Measurements from ENCODE around the gene PPP1R18. TPM values are rescaled to one million over a fixed set of nuclear protein-coding genes. Genes with fewer than 3 reads are reported as not detected.

The PPP1R18 gene
- total RNA-seq, 1 donor from 2014 or later: 23.5 TPM

GRCh38 chr6:30688569-30688968 is 2.1 kb upstream of the PPP1R18 start:
- Histone ChIP-seq H3K27ac (ENCODE audit: low read depth, low read length) (peak overlapping the region; percentile 99), H3K4me3 (ENCODE audit: low read length in 3 of 3) (peak overlapping the region; percentile 80 to 92 (median 85)), H3K27me3 (ENCODE audit: control insufficient read depth in 3 of 3, insufficient read depth in 3 of 3, low read length in 3 of 3) (no peaks in the 10 kb centered on the region), H3K4me1 (ENCODE audit: control insufficient read depth in 3 of 3, insufficient read depth in 3 of 3, low read length in 3 of 3) (peaks cover 43 to 56% (median 52%) of the 10 kb centered on the region in 3 donors), H3K36me3 (ENCODE audit: control insufficient read depth in 3 of 3, insufficient read depth in 3 of 3, low read length in 3 of 3) (peaks cover 0 to 2% (median 0%) of the 10 kb centered on the region in 3 donors), H3K9ac (ENCODE audit: low read depth in 1 of 3, low read length in 3 of 3) (peak overlapping the region in 2 of 3 donors; percentile 92 to 94), H3K9me3 (ENCODE audit: control insufficient read depth in 3 of 3, low read length in 3 of 3) (no peaks in the 10 kb centered on the region)

- Histone ChIP-seq H3K4me1 (ENCODE audit: control insufficient read depth in 3 of 3, insufficient read depth in 3 of 3, low read length in 3 of 3) (peaks cover 46 to 63% (median 59%) of the 10 kb centered on the region in 3 donors), H3K36me3 (ENCODE audit: control insufficient read depth in 3 of 3, insufficient read depth in 3 of 3, low read length in 3 of 3) (peaks cover 0 to 2% (median 0%) of the 10 kb centered on the region in 3 donors), H3K9ac (ENCODE audit: low read depth in 1 of 3, low read length in 3 of 3) (peak overlapping the region; percentile 92 to 94 (median 94)), H3K9me3 (ENCODE audit: control insufficient read depth in 3 of 3, low read length in 3 of 3) (no peaks in the 10 kb centered on the region), H3K4me3 (ENCODE audit: low read length in 3 of 3) (peak overlapping the region; percentile 80 to 92 (median 85)), H3K27me3 (ENCODE audit: control insufficient read depth in 3 of 3, insufficient read depth in 3 of 3, low read length in 3 of 3) (no peaks in the 10 kb centered on the region), H3K27ac (ENCODE audit: low read depth, low read length) (peak overlapping the region; percentile 99)
These were observed 1.4 kb upstream of the PPP1R18 start for GRCh38 chr6:30687659-30688431.

GRCh38 chr6:30686908-30687658 is 638 bp upstream of the PPP1R18 start:
- H3K9ac ChIP-seq (ENCODE audit: low read depth in 1 of 3, low read length in 3 of 3): peak overlapping the region; percentile 92 to 94 (median 94)
- no peaks in the 10 kb centered on the region for H3K9me3 ChIP-seq (ENCODE audit: control insufficient read depth in 3 of 3, low read length in 3 of 3)
- peaks cover 0 to 2% (median 0%) of the 10 kb centered on the region in 3 donors for H3K36me3 ChIP-seq (ENCODE audit: control insufficient read depth in 3 of 3, insufficient read depth in 3 of 3, low read length in 3 of 3)
- peaks cover 50 to 71% (median 62%) of the 10 kb centered on the region in 3 donors for H3K4me1 ChIP-seq (ENCODE audit: control insufficient read depth in 3 of 3, insufficient read depth in 3 of 3, low read length in 3 of 3)
- peak overlapping the region; percentile 80 to 92 (median 85) for H3K4me3 ChIP-seq (ENCODE audit: low read length in 3 of 3)
- peak overlapping the region; percentile 99 for H3K27ac ChIP-seq (ENCODE audit: low read depth, low read length)
- no peaks in the 10 kb centered on the region for H3K27me3 ChIP-seq (ENCODE audit: control insufficient read depth in 3 of 3, insufficient read depth in 3 of 3, low read length in 3 of 3)

GRCh38 chr6:30685157-30686008 is 1.1 kb downstream of the PPP1R18 start:
- H3K4me1 ChIP-seq (ENCODE audit: control insufficient read depth in 3 of 3, insufficient read depth in 3 of 3, low read length in 3 of 3): peaks cover 53 to 77% (median 54%) of the 10 kb centered on the region in 3 donors
- no peaks in the 10 kb centered on the region for H3K9me3 ChIP-seq (ENCODE audit: control insufficient read depth in 3 of 3, low read length in 3 of 3)
- H3K9ac ChIP-seq (ENCODE audit: low read depth in 1 of 3, low read length in 3 of 3): peak overlapping the region; percentile 81 to 94 (median 92)
- H3K27me3 ChIP-seq (ENCODE audit: control insufficient read depth in 3 of 3, insufficient read depth in 3 of 3, low read length in 3 of 3): no peaks in the 10 kb centered on the region
- H3K27ac ChIP-seq (ENCODE audit: low read depth, low read length): peak overlapping the region; percentile 99
- peak overlapping the region; percentile 89 to 92 (median 91) for H3K4me3 ChIP-seq (ENCODE audit: low read length in 3 of 3)
- peaks cover 0 to 3% (median 0%) of the 10 kb centered on the region in 3 donors for H3K36me3 ChIP-seq (ENCODE audit: control insufficient read depth in 3 of 3, insufficient read depth in 3 of 3, low read length in 3 of 3)

GRCh38 chr6:30684386-30685156 is 1.9 kb downstream of the PPP1R18 start:
- H3K27me3 ChIP-seq (ENCODE audit: control insufficient read depth in 3 of 3, insufficient read depth in 3 of 3, low read length in 3 of 3): no peaks in the 10 kb centered on the region
- H3K36me3 ChIP-seq (ENCODE audit: control insufficient read depth in 3 of 3, insufficient read depth in 3 of 3, low read length in 3 of 3): peaks cover 0 to 5% (median 3%) of the 10 kb centered on the region in 3 donors
- H3K4me3 ChIP-seq (ENCODE audit: low read length in 3 of 3): peak overlapping the region; percentile 89 to 92 (median 91)
- H3K9ac ChIP-seq (ENCODE audit: low read depth in 1 of 3, low read length in 3 of 3): peak overlapping the region; percentile 81 to 94 (median 92)
- H3K27ac ChIP-seq (ENCODE audit: low read depth, low read length): peak overlapping the region; percentile 99
- peaks cover 53 to 77% (median 53%) of the 10 kb centered on the region in 3 donors for H3K4me1 ChIP-seq (ENCODE audit: control insufficient read depth in 3 of 3, insufficient read depth in 3 of 3, low read length in 3 of 3)
- no peaks in the 10 kb centered on the region for H3K9me3 ChIP-seq (ENCODE audit: control insufficient read depth in 3 of 3, low read length in 3 of 3)

GRCh38 chr6:30683980-30684338 is 2.5 kb downstream of the PPP1R18 start:
- Histone ChIP-seq H3K4me1 (ENCODE audit: control insufficient read depth in 3 of 3, insufficient read depth in 3 of 3, low read length in 3 of 3) (peaks cover 50 to 75% (median 50%) of the 10 kb centered on the region in 3 donors), H3K4me3 (ENCODE audit: low read length in 3 of 3) (peak overlapping the region; percentile 62 to 79 (median 70)), H3K9me3 (ENCODE audit: control insufficient read depth in 3 of 3, low read length in 3 of 3) (no peaks in the 10 kb centered on the region), H3K9ac (ENCODE audit: low read depth in 1 of 3, low read length in 3 of 3) (peak overlapping the region; percentile 44 to 72 (median 63)), H3K27me3 (ENCODE audit: control insufficient read depth in 3 of 3, insufficient read depth in 3 of 3, low read length in 3 of 3) (no peaks in the 10 kb centered on the region), H3K27ac (ENCODE audit: low read depth, low read length) (peak overlapping the region; percentile 99), H3K36me3 (ENCODE audit: control insufficient read depth in 3 of 3, insufficient read depth in 3 of 3, low read length in 3 of 3) (peaks cover 0 to 5% (median 3%) of the 10 kb centered on the region in 3 donors)

DNA sequence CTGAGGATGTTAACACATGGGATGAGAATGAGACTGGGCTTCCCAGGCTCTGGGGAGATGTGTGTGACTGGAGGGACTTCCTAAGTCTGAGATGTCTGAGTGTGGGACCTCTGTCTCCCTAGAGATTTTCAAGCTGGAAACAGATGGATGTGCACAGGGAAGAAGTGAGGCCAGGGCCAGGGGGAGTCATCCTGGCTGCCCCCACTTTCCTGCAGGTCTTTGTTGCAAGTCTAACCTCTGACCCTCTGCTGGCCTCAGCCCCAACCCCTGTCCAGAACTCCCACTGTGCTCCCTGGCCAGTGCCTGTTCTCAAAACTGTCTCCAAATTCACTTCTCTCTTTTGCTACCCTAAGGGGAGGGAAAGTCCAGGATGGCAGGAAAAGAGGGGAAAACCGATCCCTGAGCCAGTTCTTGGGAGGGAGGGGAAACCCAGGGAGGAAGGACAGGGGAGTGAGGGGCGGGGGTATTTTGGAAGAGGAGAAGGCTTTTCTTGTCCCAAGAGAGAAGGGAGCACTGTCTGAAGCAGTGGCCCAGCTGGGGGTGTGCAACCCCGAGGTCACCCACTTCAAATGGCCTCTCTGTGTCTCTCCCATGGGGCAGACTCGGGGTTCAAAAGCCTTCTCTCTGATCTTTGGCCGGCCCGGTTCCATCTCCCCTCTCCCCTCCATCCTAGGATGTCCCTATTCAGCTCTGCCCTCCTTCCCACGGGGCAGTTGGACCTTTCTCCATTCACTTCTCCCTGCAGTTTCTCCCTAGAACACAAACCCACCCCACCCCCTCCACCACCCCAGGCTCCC is 3.1 kb downstream of the PPP1R18 start:
- Histone ChIP-seq H3K27ac (ENCODE audit: low read depth, low read length) (peak overlapping the region; percentile 99), H3K36me3 (ENCODE audit: control insufficient read depth in 3 of 3, insufficient read depth in 3 of 3, low read length in 3 of 3) (peaks cover 0 to 5% (median 3%) of the 10 kb centered on the region in 3 donors), H3K9ac (ENCODE audit: low read depth in 1 of 3, low read length in 3 of 3) (peak overlapping the region; percentile 63 to 74 (median 69)), H3K9me3 (ENCODE audit: control insufficient read depth in 3 of 3, low read length in 3 of 3) (no peaks in the 10 kb centered on the region), H3K4me1 (ENCODE audit: control insufficient read depth in 3 of 3, insufficient read depth in 3 of 3, low read length in 3 of 3) (peaks cover 44 to 72% (median 44%) of the 10 kb centered on the region in 3 donors), H3K4me3 (ENCODE audit: low read length in 3 of 3) (peak overlapping the region; percentile 62 to 79 (median 70)), H3K27me3 (ENCODE audit: control insufficient read depth in 3 of 3, insufficient read depth in 3 of 3, low read length in 3 of 3) (no peaks in the 10 kb centered on the region)

GRCh38 chr6:30682143-30683117 is 4.0 kb downstream of the PPP1R18 start:
- peaks cover 0 to 7% (median 5%) of the 10 kb centered on the region in 3 donors for H3K36me3 ChIP-seq (ENCODE audit: control insufficient read depth in 3 of 3, insufficient read depth in 3 of 3, low read length in 3 of 3)
- H3K9me3 ChIP-seq (ENCODE audit: control insufficient read depth in 3 of 3, low read length in 3 of 3): no peaks in the 10 kb centered on the region
- peak overlapping the region; percentile 99 for H3K27ac ChIP-seq (ENCODE audit: low read depth, low read length)
- H3K4me3 ChIP-seq (ENCODE audit: low read length in 3 of 3): peak overlapping the region; percentile 62 to 79 (median 70)
- H3K27me3 ChIP-seq (ENCODE audit: control insufficient read depth in 3 of 3, insufficient read depth in 3 of 3, low read length in 3 of 3): no peaks in the 10 kb centered on the region
- peaks cover 35 to 63% (median 35%) of the 10 kb centered on the region in 3 donors for H3K4me1 ChIP-seq (ENCODE audit: control insufficient read depth in 3 of 3, insufficient read depth in 3 of 3, low read length in 3 of 3)
- H3K9ac ChIP-seq (ENCODE audit: low read depth in 1 of 3, low read length in 3 of 3): peak overlapping the region; percentile 63 to 74 (median 69)
